Fibroblast of skin of left biceps (primary cell): ENCODE results near the gene MTNR1A.
A peak's percentile ranks its signal among the peaks of the same experiment; 100 is the strongest.

Experiments used
- DNase-seq, 2 experiments: peaks; one replicate each; pipeline ENCODE4 v3.0.0-alpha.2; 2013; ENCODE audit warnings: low read depth in 2 of 2

The MTNR1A gene

DNA sequence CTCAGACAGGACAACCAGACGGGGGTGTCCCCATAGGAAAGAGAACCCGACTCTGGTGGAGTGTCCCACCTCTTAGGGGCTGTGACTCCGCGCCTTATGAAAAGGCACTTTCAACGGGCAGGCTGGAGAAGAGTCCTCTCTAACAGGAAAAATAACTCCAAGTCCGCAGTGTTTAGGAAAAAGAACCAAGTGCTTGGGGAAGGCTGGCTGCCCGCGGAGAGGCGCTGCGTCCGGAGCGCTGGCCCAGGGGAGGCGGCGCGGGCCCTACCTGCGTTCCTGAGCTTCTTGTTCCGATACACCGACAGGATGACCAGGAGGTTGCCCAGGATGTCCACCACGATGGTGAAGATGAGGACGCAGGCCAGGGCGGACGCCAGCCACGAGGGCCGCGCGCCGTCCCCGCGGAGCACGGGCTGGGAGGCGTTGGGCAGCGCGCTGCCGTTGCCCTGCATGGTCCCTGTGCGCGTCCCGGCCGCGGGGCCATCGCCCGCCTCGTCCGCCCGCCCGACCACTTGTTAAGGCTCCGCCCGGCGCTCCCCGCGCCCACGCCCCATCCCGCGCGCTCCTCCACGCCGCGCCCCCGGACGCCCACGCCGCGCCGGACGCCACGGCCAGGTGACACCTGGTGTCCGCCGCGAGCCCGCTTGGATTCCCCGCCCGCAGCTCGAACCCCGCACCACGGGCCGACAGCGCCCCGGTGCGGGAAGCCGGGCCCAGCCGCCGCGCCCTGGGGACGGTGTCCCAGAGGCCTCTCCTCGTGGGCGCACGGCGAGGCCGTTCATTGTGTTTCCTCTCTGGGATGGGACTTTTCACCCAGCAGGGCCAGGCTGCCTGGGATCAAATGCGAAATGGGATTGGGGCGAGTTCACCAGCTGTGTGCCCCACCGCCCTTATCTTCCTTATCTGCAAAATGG, at the start of gene MTNR1A:
TSS of gene MTNR1A (minus strand) at position 654 of the 914 bp plus-strand sequence. CDS start at position 452, 202 bp downstream.
- no peak for DNase-seq

- DNase-seq, result no peak
Measured at GRCh38 chr4:186604124-186604807, 48.9 kb upstream of the MTNR1A start.

GRCh38 chr4:186602978-186603377, 47.6 kb upstream of the MTNR1A start:
- DNase-seq, result no peak

DNA sequence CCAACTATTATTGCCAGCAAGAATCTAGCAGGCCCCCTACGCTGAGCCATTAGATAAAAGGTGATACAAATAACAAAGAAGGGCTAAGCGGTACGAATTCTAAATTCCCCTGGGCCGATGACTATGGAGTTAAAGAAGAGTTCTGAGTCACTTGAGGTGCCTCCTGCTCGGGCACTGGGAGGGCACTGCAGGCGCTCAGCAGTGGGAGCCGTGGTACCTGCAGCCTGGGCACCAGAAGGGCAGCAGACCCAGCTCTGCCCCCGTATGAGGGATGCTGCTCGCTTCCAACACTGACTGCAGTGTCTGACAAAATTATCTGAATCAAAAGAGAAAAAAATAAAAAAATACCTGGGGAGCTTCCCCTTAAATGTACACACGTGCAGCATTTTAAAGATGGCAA, 44.1 kb upstream of the MTNR1A start:
- no peak for DNase-seq

GRCh38 chr4:186598686-186599085, 43.3 kb upstream of the MTNR1A start:
- DNase-seq, result no peak

DNA sequence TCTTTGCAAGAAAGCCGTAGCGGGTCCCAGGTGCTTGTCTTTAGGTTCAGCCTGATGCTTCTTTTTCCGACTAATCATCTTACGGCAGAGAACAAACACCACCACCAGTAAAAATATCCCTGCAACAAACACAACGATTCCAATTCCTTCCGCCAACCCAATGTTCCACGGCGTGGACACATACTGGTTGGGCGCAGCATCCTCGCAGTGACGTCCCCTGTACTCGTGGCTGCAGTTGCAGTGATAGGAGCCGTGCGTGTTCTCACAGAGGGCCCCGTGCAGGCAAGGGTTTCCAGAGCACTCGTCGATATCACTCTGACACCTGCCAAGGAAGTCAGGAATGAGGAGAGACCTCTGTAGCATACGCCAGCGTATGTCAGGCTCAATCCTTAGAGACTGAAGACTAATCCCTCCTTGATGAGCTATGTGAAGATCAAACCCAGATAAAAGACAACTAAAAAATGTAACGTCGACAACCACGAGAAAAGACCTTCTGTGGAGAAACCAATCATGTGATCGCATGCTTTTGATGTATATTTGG, 41.6 kb upstream of the MTNR1A start:
- DNase-seq, result no peak

GRCh38 chr4:186596346-186596745, 41.0 kb upstream of the MTNR1A start:
- no peak for DNase-seq

DNA sequence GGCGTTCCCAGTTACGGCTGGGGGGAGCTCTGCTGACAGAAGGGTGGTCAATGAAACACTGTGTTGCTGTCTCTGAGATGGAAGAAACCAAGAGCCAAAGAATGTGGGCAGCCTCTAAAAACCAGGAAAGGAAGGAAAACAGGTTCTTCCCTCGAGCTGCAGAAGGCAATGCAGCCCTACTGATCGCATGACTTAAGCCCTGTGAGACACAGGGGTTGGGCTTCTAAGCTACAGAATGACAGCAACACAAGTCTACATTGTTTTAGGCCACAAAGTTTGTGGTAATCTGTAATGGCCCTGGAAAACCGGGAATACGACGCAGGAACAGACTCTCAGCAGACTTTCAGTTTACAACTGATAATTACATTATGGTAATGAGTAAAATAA, 38.2 kb upstream of the MTNR1A start:
- DNase-seq, result no peak

DNA sequence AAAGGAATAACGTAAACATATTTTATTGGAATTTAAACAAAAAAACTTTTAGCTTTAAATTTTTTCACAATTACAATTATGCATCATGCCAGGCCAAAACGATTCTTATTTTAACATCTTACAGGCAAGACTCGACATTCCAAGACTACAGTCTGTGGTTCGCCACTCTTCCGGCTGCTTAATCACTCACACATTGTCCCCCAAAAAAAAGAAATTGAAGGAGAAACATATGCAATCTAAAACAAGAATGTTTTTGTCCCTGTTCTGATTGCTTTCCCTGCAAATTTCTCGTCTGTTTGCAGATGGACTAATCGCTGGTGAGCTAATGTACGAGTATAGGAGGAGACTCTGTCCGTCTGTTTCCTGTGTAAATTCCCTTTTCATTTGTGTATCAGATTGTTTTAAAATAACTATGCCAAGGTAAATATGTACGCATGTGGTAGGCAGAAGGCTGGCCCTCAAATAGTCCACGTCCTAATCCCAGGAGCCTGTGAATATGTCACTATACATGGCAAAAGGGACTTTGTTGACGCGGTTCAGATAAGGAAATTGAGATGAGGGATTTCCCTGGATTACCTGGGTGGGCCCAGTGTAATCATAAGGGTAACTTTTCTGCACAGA, 37.7 kb upstream of the MTNR1A start:
- peak; percentile 56 to 58 for DNase-seq

DNA sequence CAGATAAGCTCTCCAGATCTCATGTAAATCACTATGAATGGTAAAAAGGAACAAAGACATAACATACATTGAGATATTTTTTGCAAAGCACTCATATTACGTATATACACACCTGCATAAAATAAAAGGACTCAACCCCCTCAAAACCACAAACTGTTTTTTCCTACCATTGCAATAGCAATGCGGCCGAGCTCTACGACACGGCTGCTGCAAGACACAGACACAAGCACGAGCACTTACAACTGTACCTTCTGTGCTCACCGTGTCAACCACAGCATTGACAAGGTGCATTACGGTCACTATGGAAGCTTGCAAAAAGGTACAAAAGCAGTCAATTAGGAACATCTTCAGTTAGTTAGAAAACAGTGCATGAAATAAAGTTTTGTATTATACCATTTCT, 37.1 kb upstream of the MTNR1A start:
- no peak for DNase-seq

GRCh38 chr4:186591651-186592050, 36.3 kb upstream of the MTNR1A start:
- DNase-seq, result no peak

GRCh38 chr4:186588503-186588902, 33.1 kb upstream of the MTNR1A start:
- no peak for DNase-seq

DNA sequence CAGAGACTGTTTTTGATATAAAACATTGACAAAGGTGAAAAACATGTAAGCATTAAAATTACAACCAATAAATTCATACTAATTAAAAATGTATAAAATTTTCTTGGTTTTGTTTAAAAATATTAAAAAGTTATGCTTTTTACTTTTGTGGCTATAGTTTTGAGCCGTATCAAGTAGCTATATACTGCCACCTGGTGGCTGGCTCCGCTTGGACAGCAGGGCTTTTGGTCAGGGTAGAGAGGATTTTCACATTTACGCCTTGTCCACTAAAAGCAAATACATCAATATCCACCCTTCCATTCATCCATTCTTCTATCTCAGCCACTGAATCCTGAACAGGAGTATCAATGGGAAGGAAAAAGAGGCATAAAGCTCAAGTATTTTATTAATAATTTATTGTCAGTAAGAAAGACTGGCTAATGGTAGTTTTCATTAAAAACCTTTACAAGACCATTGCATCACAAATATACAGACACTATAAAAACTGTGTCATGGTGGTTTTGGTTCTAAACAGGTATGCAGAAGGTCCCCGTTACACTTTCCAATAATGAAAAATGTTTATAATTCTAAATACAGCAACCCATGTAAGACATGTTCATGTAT, 32.1 kb upstream of the MTNR1A start:
- DNase-seq, result peak in 1 of 2 experiments; percentile 13

GRCh38 chr4:186586205-186586604, 30.8 kb upstream of the MTNR1A start:
- DNase-seq, result no peak

- no peak for DNase-seq
Measured at GRCh38 chr4:186584912-186585311, 29.5 kb upstream of the MTNR1A start.

GRCh38 chr4:186581421-186581820, 26.1 kb upstream of the MTNR1A start:
- DNase-seq, result no peak

DNA sequence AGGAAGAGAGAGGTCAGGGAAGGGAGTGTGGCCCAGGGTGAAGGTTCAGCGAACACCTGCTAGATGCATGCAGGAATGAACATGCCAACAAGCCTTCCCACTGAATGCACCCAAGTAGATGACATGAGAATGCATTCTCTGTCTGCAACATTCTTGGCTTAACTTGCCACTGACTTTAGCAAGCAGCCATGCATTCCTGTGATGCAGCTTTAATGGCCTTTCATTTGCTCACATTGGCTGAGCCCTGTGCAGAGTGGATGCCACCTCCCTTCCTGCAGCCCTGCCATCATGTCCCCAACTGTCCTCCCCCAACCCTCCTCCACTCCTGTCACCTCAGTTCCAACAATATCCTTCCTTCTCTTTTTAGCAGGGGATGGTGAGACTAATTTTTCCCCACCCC, 25.3 kb upstream of the MTNR1A start:
- no peak for DNase-seq

- DNase-seq, result peak in 1 of 2 experiments; percentile 18
Measured at GRCh38 chr4:186570193-186570996, 15.0 kb upstream of the MTNR1A start.

DNA sequence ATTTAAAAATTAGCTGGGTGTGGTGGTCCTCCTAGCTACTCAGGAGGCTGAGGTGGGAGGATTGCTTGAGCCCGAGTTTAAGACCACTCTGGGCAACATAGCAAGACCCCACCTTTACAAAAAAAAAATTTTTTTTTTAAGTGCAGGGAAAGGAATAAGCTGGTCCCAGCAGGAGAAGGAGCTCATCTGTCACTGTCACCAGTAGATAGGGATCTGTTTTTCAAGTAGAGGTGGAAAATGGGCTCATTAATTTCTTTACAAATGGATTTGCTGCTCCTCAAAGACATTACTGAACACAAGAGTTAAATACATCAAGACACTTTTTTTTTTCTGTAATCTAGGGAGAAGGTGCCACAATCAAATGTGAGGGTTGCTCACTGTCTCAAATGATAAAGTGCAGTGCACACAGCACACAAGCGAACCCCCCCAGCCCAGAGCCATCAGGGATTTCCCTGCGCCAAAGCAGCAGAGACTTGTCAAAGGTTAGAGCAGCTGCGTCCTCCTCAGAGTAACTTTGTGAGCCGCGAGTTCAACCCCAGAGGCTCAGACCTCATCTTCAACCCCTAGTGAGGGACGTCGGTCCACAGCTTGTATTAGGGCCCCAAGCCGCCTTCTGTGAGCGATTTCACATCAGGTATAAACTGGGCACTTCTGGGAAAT, 14.3 kb upstream of the MTNR1A start:
- no peak for DNase-seq

GRCh38 chr4:186566068-186566467, 10.7 kb upstream of the MTNR1A start:
- DNase-seq, result no peak
